Sigmoid colon (tissue), 4 donors: ENCODE data around the gene NOC2L.
A peak's percentile ranks its signal among the peaks of the same experiment; 100 is the strongest.

Experiments
- EP300 ChIP-seq, 4 donors: sonication (generic); formaldehyde crosslinking; IDR thresholded peaks; one replicate each; pipeline ENCODE4 v1.6.1; 2017; ENCODE audit warnings: antibody characterized with exemption in 4 of 4
- POLR2A ChIP-seq, 2 donors: fragments of 450-650 bp; IDR thresholded peaks; one replicate each; pipeline ENCODE4 v1.6.1; 2016; ENCODE audit warnings: antibody characterized with exemption in 2 of 2, mild to moderate bottlenecking in 2 of 2, moderate library complexity in 2 of 2
- POLR2AphosphoS5 ChIP-seq, 4 donors: sonication (generic); formaldehyde crosslinking; IDR thresholded peaks; one replicate each; pipeline ENCODE4 v1.6.1; 2017; ENCODE audit warnings: antibody characterized with exemption in 4 of 4
- TF ChIP-seq, protein P1 (sequence below), 4 experiments: fragments of 450-650 bp in 3 of 4; fragments of 200-600 bp in 1 of 4; IDR thresholded peaks; one replicate each; pipeline ENCODE4 v1.5.1; 2016 to 2019; ENCODE audit warnings: antibody characterized with exemption in 4 of 4, mild to moderate bottlenecking in 3 of 4, moderate library complexity in 2 of 4

DNA sequence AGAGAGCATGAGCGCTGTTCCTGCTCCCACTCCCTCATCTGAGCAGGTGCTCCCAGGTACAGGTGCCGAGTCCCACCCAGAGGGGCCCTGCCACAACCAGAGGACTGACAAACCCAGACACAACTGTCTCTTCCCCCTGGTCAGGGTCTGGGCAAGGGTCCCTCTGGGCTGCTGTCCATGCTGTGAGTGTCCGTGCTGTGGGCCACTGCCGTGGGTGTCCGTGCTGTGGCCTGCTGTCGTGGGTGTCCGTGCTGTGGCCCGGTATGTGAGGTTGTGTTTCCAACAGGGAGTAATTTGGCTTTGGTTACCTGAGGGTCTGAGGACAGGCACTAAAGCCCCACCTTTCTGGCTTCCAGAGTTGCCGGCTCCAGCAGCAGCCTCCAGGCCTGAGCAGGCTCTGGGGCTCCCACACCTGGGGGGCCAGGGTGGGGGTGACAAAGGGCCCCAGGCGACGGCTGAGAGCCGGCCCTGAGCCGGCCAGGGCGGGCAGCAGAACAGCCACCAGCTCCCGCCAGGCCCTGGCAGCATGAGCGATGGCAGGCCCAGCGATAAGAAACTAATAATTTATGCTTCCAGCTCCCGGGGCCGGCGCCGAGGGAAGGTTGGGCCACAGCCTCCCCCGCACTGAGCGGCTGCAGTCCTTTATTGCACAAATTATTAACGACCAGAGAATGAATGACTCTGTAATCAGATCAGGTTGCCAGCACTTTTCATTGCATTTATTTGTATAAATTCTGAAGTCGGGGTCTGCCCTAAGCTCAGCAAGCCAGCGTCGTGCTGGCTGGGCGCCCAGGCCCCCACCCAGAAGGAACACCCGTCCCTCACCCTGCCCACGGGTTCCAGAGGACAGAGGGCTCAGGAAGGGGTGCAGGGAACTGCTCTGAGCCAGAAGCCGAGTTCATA lies 42.6 kb downstream of the NOC2L start:
- TF ChIP-seq, protein P1, sequence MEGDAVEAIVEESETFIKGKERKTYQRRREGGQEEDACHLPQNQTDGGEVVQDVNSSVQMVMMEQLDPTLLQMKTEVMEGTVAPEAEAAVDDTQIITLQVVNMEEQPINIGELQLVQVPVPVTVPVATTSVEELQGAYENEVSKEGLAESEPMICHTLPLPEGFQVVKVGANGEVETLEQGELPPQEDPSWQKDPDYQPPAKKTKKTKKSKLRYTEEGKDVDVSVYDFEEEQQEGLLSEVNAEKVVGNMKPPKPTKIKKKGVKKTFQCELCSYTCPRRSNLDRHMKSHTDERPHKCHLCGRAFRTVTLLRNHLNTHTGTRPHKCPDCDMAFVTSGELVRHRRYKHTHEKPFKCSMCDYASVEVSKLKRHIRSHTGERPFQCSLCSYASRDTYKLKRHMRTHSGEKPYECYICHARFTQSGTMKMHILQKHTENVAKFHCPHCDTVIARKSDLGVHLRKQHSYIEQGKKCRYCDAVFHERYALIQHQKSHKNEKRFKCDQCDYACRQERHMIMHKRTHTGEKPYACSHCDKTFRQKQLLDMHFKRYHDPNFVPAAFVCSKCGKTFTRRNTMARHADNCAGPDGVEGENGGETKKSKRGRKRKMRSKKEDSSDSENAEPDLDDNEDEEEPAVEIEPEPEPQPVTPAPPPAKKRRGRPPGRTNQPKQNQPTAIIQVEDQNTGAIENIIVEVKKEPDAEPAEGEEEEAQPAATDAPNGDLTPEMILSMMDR (IDR thresholded peaks at IDR 0.05): no peak
- TF ChIP-seq POLR2A (IDR thresholded peaks at IDR 0.05): no peak
- peak in 1 of 4 donors; percentile 31 for TF ChIP-seq POLR2AphosphoS5 (IDR thresholded peaks at IDR 0.05)
- TF ChIP-seq EP300 (IDR thresholded peaks at IDR 0.05): no peak
